Globus pallidus (tissue), 1 donor: ENCODE data around the gene ZNF512.
"Not testable (repeated sequence)": the region's sequence is repeated elsewhere in the genome, so short reads cannot be mapped to it uniquely, and the experiment has no call there.

Source experiments
- DNase-seq: peaks from one replicate; pipeline ENCODE4 v3.0.0-alpha.2; 2015; ENCODE audit warnings: low spot score

The ZNF512 gene

GRCh38 chr2:27582695-27583389 lies at the start of gene ZNF512:
TSS of gene ZNF512 (plus strand) at chr2:27583042. CDS start at chr2:27583113, 71 bp downstream.
- DNase-seq: peak; percentile 86

GRCh38 chr2:27537287-27537686 lies 45.6 kb upstream of the ZNF512 start:
- no peak for DNase-seq

GRCh38 chr2:27538839-27539450 lies 43.9 kb upstream of the ZNF512 start:
- not testable (repeated sequence) for DNase-seq

GRCh38 chr2:27539649-27540048 lies 43.2 kb upstream of the ZNF512 start:
- DNase-seq: not testable (repeated sequence)

GRCh38 chr2:27544143-27544821 lies 38.6 kb upstream of the ZNF512 start:
- no peak for DNase-seq

GRCh38 chr2:27545348-27546141 lies 37.3 kb upstream of the ZNF512 start:
- DNase-seq: no peak

- DNase-seq: no peak
These were observed 33.5 kb upstream of the ZNF512 start for GRCh38 chr2:27549303-27549702.

GRCh38 chr2:27551514-27551913 lies 31.3 kb upstream of the ZNF512 start:
- DNase-seq: no peak

- DNase-seq: no peak
These were observed 29.9 kb upstream of the ZNF512 start for GRCh38 chr2:27552941-27553340.

- not testable (repeated sequence) for DNase-seq
These were observed 28.4 kb upstream of the ZNF512 start for GRCh38 chr2:27554451-27554850.

GRCh38 chr2:27559228-27559627 lies 23.6 kb upstream of the ZNF512 start:
- no peak for DNase-seq

- DNase-seq: no peak
These were observed 21.8 kb upstream of the ZNF512 start for GRCh38 chr2:27561060-27561459.

- no peak for DNase-seq
These were observed 16.2 kb upstream of the ZNF512 start for GRCh38 chr2:27566628-27567027.

- no peak for DNase-seq
These were observed 13.4 kb upstream of the ZNF512 start for GRCh38 chr2:27569398-27569797.

GRCh38 chr2:27571197-27571596 lies 11.6 kb upstream of the ZNF512 start:
- DNase-seq: no peak

- DNase-seq: no peak
These were observed 11.2 kb upstream of the ZNF512 start for GRCh38 chr2:27571681-27572080.

- no peak for DNase-seq
These were observed 10.4 kb upstream of the ZNF512 start for GRCh38 chr2:27572439-27572838.

GRCh38 chr2:27572998-27573429 lies 9.8 kb upstream of the ZNF512 start:
- DNase-seq: no peak

- no peak for DNase-seq
These were observed 9.4 kb upstream of the ZNF512 start for GRCh38 chr2:27573452-27573851.

- no peak for DNase-seq
These were observed 1.3 kb upstream of the ZNF512 start for GRCh38 chr2:27581417-27582128.

- no peak for DNase-seq
These were observed 630 bp upstream of the ZNF512 start for GRCh38 chr2:27582129-27582694.
